ENCODE results near the gene AVPR2. TPM values are rescaled to one million over a fixed set of nuclear protein-coding genes. Genes with fewer than 3 reads are reported as not detected.

AVPR2 gene
- total RNA-seq, 1 donor from 2014 or later, result not detected

DNA sequence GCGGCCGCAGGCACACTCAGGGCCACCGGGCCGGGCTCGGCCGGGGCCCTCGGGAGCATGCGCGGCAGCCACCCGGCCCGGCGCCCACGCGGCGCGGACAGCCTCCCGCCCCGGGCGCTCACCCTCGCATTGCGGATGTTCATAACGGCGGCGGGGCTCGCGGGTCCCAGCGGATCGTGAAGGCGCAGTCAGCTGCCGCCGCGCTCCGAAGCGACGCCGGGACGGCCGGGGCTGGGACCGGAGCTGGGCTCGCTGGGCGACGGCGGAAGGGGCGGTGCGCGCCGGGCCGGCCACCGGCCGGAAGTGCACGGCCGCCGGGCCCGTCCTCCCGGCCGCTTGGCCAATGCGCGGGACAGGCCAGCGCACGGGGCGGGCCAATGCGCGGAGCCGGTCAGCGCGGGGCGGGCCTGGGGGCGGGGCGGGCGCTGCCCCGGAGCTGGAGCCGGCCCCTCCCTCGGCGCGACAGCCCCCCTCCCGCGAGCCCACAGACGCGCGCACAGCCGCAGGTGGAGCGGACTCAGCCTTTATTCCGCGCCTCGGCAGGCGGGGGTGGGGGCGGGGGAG is 30.4 kb downstream of the AVPR2 start, which contains the start of gene NAA10:
NAA10 (minus strand) TSS at position 276 of the 564 bp plus-strand sequence; CDS start at position 143, 133 bp downstream.
- peak; percentile 73 for DNase-seq
- Mint-ChIP-seq H3K4me1 (ENCODE audit: low read depth, unreplicated experiment) (no peaks in the 10 kb centered on the region), H3K27me3 (ENCODE audit: unreplicated experiment) (peaks cover 2% of the 10 kb centered on the region), H3K9me3 (ENCODE audit: unreplicated experiment) (peaks cover 1% of the 10 kb centered on the region), H3K4me3 (ENCODE audit: unreplicated experiment) (peak within 1 kb of the TSS; percentile 84), H3K36me3 (ENCODE audit: unreplicated experiment) (no peaks in the 10 kb centered on the region), H3K27ac (ENCODE audit: unreplicated experiment) (peak within 1 kb of the TSS; percentile 48)
- TF ChIP-seq, protein P1, sequence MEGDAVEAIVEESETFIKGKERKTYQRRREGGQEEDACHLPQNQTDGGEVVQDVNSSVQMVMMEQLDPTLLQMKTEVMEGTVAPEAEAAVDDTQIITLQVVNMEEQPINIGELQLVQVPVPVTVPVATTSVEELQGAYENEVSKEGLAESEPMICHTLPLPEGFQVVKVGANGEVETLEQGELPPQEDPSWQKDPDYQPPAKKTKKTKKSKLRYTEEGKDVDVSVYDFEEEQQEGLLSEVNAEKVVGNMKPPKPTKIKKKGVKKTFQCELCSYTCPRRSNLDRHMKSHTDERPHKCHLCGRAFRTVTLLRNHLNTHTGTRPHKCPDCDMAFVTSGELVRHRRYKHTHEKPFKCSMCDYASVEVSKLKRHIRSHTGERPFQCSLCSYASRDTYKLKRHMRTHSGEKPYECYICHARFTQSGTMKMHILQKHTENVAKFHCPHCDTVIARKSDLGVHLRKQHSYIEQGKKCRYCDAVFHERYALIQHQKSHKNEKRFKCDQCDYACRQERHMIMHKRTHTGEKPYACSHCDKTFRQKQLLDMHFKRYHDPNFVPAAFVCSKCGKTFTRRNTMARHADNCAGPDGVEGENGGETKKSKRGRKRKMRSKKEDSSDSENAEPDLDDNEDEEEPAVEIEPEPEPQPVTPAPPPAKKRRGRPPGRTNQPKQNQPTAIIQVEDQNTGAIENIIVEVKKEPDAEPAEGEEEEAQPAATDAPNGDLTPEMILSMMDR (IDR thresholded peaks at IDR 0.05; ENCODE audit: partially characterized antibody, unreplicated experiment), result no peak

DNA sequence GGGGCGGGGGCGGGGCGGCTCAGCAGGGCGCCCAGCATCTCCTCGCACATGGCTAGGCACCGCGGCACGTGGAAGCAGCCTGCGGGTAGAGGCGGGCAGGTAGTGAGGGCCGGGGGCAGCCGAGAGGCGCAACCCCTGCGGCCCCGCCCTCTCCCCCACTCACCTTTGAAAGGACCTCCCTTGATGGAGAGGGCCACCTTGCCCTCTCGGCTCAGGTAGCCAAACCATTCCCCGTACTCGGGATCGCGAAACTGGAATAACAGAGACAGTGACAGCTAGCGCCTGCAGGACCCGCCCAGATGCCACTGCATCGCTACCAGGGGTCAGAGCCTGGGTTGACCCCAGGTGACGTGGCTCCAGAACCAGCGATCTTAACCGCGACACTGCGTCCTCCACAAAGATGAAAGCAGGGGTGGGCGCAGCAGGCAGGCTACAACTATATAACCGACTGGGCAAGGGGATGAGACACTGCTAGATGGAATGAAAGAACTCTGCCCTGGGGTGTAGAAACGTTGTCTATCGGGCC is 30.9 kb downstream of the AVPR2 start:
- H3K36me3 Mint-ChIP-seq (ENCODE audit: unreplicated experiment), result no peaks in the 10 kb centered on the region
- peak overlapping the region; percentile 78 for H3K4me3 Mint-ChIP-seq (ENCODE audit: unreplicated experiment)
- peaks cover 1% of the 10 kb centered on the region for H3K9me3 Mint-ChIP-seq (ENCODE audit: unreplicated experiment)
- no peak overlapping the region for H3K27ac Mint-ChIP-seq (ENCODE audit: unreplicated experiment)
- TF ChIP-seq, protein P1 (IDR thresholded peaks at IDR 0.05; ENCODE audit: partially characterized antibody, unreplicated experiment), result no peak
- H3K27me3 Mint-ChIP-seq (ENCODE audit: unreplicated experiment), result peaks cover 2% of the 10 kb centered on the region
- no peak for DNase-seq
- H3K4me1 Mint-ChIP-seq (ENCODE audit: low read depth, unreplicated experiment), result no peaks in the 10 kb centered on the region

DNA sequence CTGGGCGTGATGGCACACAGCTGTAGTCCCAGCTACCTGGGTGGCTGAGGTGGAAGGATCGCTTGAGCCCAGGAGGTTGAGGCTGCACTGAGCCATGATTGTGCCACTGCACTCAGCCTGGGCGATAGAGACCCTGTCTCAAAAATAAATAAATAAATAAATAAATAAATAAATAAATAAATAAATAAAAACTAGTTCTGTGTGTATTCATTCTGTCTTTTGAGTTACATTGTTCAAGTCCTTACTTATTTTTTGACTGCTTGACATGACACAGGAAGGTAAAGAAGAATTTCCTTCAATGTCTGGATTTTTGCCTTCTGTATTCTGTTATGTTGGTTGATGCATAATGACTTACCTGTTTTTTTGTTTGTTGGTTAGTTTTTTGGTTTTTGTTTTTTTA is 32.6 kb downstream of the AVPR2 start:
- peaks cover 1% of the 10 kb centered on the region for H3K9me3 Mint-ChIP-seq (ENCODE audit: unreplicated experiment)
- no peak overlapping the region for H3K4me3 Mint-ChIP-seq (ENCODE audit: unreplicated experiment)
- H3K36me3 Mint-ChIP-seq (ENCODE audit: unreplicated experiment), result no peaks in the 10 kb centered on the region

DNA sequence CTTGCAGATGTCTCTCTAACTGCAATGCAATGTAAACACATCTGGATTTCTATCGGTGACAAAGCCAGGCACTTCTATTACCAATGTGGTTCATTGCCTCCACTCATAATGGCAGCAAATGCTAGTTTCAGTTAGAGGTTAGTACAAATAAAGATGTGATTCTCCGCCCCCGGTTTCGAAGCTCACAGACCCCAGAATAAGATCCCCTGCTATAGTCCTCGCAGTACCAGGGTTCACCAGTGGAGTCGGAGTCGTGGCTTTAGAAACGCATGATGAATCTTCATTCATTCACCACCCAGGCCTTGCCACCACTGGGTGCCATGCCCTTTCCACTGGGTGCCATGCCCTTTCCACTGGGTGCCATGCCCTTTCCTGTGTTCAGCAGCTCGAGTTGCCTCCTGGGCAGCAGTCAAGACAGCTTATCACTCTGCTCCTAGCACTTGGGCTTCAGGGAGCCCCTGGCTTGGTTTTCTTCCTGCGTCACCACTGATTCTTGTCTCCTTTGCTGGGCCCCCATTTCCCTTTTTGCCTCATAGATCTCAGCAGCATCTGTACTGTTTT is 33.8 kb downstream of the AVPR2 start:
- Mint-ChIP-seq H3K36me3 (ENCODE audit: unreplicated experiment) (no peaks in the 10 kb centered on the region), H3K9me3 (ENCODE audit: unreplicated experiment) (peaks cover 1% of the 10 kb centered on the region), H3K27me3 (ENCODE audit: unreplicated experiment) (peaks cover 2% of the 10 kb centered on the region), H3K4me3 (ENCODE audit: unreplicated experiment) (no peak overlapping the region), H3K27ac (ENCODE audit: unreplicated experiment) (no peak overlapping the region), H3K4me1 (ENCODE audit: low read depth, unreplicated experiment) (no peaks in the 10 kb centered on the region)
- DNase-seq, result no peak
- TF ChIP-seq, protein P1 (IDR thresholded peaks at IDR 0.05; ENCODE audit: partially characterized antibody, unreplicated experiment), result no peak

More for the DNA sequence above, 32.6 kb downstream of the AVPR2 start:
- Mint-ChIP-seq H3K27ac (ENCODE audit: unreplicated experiment) (no peak overlapping the region), H3K4me1 (ENCODE audit: low read depth, unreplicated experiment) (no peaks in the 10 kb centered on the region), H3K27me3 (ENCODE audit: unreplicated experiment) (peaks cover 2% of the 10 kb centered on the region)
- TF ChIP-seq, protein P1 (IDR thresholded peaks at IDR 0.05; ENCODE audit: partially characterized antibody, unreplicated experiment), result no peak
- DNase-seq, result no peak

DNA sequence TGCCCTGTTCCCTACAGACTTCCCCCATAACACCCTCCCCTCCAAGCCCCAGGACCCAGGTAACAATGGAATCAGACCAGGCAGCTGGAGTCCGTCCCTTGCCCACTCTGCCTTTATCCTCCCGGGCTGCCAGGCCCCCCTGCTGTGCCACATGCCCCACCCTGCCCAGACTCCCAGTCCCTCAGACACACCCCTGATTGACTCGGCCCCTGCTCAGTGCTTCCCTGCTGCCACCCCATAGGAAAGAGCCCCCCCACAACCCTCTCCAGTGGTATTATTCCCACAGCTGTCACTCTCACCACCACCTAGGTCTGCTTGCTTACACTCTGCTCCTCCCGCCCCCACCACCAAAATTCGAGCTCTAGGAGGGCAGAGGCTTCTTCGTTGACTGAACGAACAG is 35.1 kb downstream of the AVPR2 start:
- Mint-ChIP-seq H3K27me3 (ENCODE audit: unreplicated experiment) (peaks cover 2% of the 10 kb centered on the region), H3K4me1 (ENCODE audit: low read depth, unreplicated experiment) (no peaks in the 10 kb centered on the region), H3K36me3 (ENCODE audit: unreplicated experiment) (no peaks in the 10 kb centered on the region), H3K9me3 (ENCODE audit: unreplicated experiment) (peaks cover 1% of the 10 kb centered on the region), H3K27ac (ENCODE audit: unreplicated experiment) (no peak overlapping the region), H3K4me3 (ENCODE audit: unreplicated experiment) (no peak overlapping the region)
- no peak for DNase-seq
- TF ChIP-seq, protein P1 (IDR thresholded peaks at IDR 0.05; ENCODE audit: partially characterized antibody, unreplicated experiment), result no peak

All from glutamatergic neuron (in vitro differentiated cells).